HepG2 (cell line): Measurements from ENCODE around the gene C2CD2. TPM values are rescaled to one million over a fixed set of nuclear protein-coding genes. Genes with fewer than 3 reads are reported as not detected.

Source experiments
- ATAC-seq: fragments of 200-7000 bp; cut with Tn5 transposase; 3 replicates; pipeline ENCODE4 v1.9.1; 2020; ENCODE audit warnings: mild to moderate bottlenecking, moderate library complexity
- BruUV-seq: library from RNA; stranded (reverse); fragments of 400-500 nt; replicated peaks from 2 replicates; lab custom pipeline; 2021; lab: Mats Ljungman, UMichigan
- CTCF ChIA-PET: fragments of 300-600 bp; formaldehyde crosslinking; extraction: SDS; loops from one replicate; lab custom pipeline; 2021; ENCODE audit warnings: low total read pairs, inconsistent platforms, low intra/inter-chr PET ratio; lab: Yijun Ruan, JAX
- POLR2A ChIA-PET: fragments of 350-600 bp; sonication (Branson Sonifier 250); formaldehyde crosslinking; loops from one replicate; lab custom pipeline; 2020; ENCODE audit warnings: antibody characterized with exemption, inconsistent platforms; lab: Yijun Ruan, JAX
- DNase-seq: peaks from one replicate; pipeline ENCODE4 v3.0.0-alpha.2; 2015; ENCODE audit warnings: low spot score
- FAIRE-seq: peaks from 3 replicates; lab custom pipeline; 2011; peaks lifted over from hg19 to GRCh38; lab: Jason Lieb, UNC
- H2AFZ ChIP-seq: one replicate; pipeline ENCODE4 v1.6.1; 2011; ENCODE audit warnings: low read length, inconsistent platforms
- H3K27ac ChIP-seq: fragments of 300-600 bp; 3 replicates; pipeline ENCODE4 v1.8.0; 2011; ENCODE audit warnings: mixed run types, mild to moderate bottlenecking, mixed read lengths, low read length, inconsistent platforms; ENCODE audit not compliant: insufficient read depth; ENCODE audit errors: extremely low read length
- H3K27me3 ChIP-seq, 2 experiments: fragments of 200-600 bp in 1 of 2; 2 replicates in 1 of 2; 3 replicates in 1 of 2; pipeline versions ENCODE4 v1.6.0 to v1.8.0; 2011; ENCODE audit warnings: low read length in 2 of 2, mild to moderate bottlenecking in 2 of 2, moderate library complexity in 2 of 2, inconsistent platforms in 1 of 2; ENCODE audit not compliant: insufficient read depth in 2 of 2, control insufficient read depth in 1 of 2
- H3K36me3 ChIP-seq, 2 experiments: fragments of 200-600 bp in 1 of 2; replicated peaks in 1 of 2; 2 replicates in 1 of 2; 3 replicates in 1 of 2; pipeline versions ENCODE4 v1.5.1 to v1.8.0; 2011; ENCODE audit warnings: low read length in 2 of 2, inconsistent platforms in 1 of 2; ENCODE audit not compliant: insufficient read depth in 2 of 2, control insufficient read depth in 1 of 2
- H3K4me1 ChIP-seq: 2 replicates; pipeline ENCODE4 v1.5.1; 2012; ENCODE audit warnings: low read length, inconsistent platforms; ENCODE audit not compliant: insufficient read depth
- H3K4me2 ChIP-seq: 2 replicates; pipeline ENCODE4 v1.6.0; 2011; ENCODE audit warnings: low read depth, low read length, inconsistent platforms
- H3K4me3 ChIP-seq, 3 experiments: fragments of 200-600 bp in 1 of 3; sonication (generic), shearing (Covaris generic) in 1 of 3; replicated peaks in 1 of 3; 2 replicates each; pipeline ENCODE4 v1.5.1; 2011 to 2016; ENCODE audit warnings: low read length in 3 of 3, inconsistent platforms in 2 of 3, low read depth in 2 of 3, mild to moderate bottlenecking in 2 of 3, control low read depth in 1 of 3, mixed read lengths in 1 of 3; ENCODE audit not compliant: insufficient read depth in 1 of 3
- H3K79me2 ChIP-seq: one replicate; pipeline ENCODE4 v1.6.1; 2011; ENCODE audit warnings: low read length, inconsistent platforms; ENCODE audit not compliant: insufficient read depth
- H3K9ac ChIP-seq: 2 replicates; pipeline ENCODE4 v1.6.0; 2011; ENCODE audit warnings: mild to moderate bottlenecking, low read depth, low read length, inconsistent platforms; ENCODE audit not compliant: insufficient read depth
- H3K9me3 ChIP-seq: 2 replicates; pipeline ENCODE4 v1.5.1; 2012; ENCODE audit warnings: mild to moderate bottlenecking, low read length
- H4K20me1 ChIP-seq: 2 replicates; pipeline ENCODE4 v1.6.0; 2011; ENCODE audit warnings: inconsistent platforms, mild to moderate bottlenecking, low read length, moderate library complexity; ENCODE audit not compliant: insufficient read depth
- AHR ChIP-seq: IDR thresholded peaks from 2 replicates; pipeline ENCODE4 v1.6.1; 2018; ENCODE audit warnings: missing genetic modification reagents, missing compliant biosample characterization
- HDAC2 ChIP-seq: sonication (generic); formaldehyde crosslinking; IDR thresholded peaks from 2 replicates; pipeline ENCODE4 v1.4.0; 2020; ENCODE audit warnings: missing genetic modification reagents
- LCORL ChIP-seq, 2 experiments: fragments of 450-650 bp in 1 of 2; sonication (generic) in 1 of 2; formaldehyde crosslinking in 1 of 2; IDR thresholded peaks; 2 replicates each; pipeline versions ENCODE4 v1.5.0 to v1.6.1; 2017 to 2020; ENCODE audit warnings: antibody characterized with exemption in 1 of 2, missing genetic modification reagents in 1 of 2
- NFE2 ChIP-seq: sonication (generic); formaldehyde crosslinking; IDR thresholded peaks from 2 replicates; pipeline ENCODE4 v1.4.0; 2020; ENCODE audit warnings: missing genetic modification reagents
- PCBP1 ChIP-seq: fragments of 200-400 bp; formaldehyde crosslinking; IDR thresholded peaks from 2 replicates; pipeline ENCODE4 v1.6.1; 2017; ENCODE audit warnings: mild to moderate bottlenecking, low read depth, low read length, borderline replicate concordance
- ZBTB21 ChIP-seq: sonication (generic); formaldehyde crosslinking; IDR thresholded peaks from 2 replicates; pipeline ENCODE4 v1.4.0; 2020; ENCODE audit warnings: missing genetic modification reagents
- ZBTB4 ChIP-seq: sonication (generic); formaldehyde crosslinking; IDR thresholded peaks from 2 replicates; pipeline ENCODE4 v1.4.0; 2020; ENCODE audit warnings: missing genetic modification reagents, mild to moderate bottlenecking, borderline replicate concordance
- ZFAT ChIP-seq: sonication (generic); formaldehyde crosslinking; conservative IDR thresholded peaks from 2 replicates; pipeline ENCODE4 v1.8.1; 2023; ENCODE audit warnings: missing genetic modification reagents, inconsistent platforms
- ZNF569 ChIP-seq: sonication (generic); formaldehyde crosslinking; IDR thresholded peaks from 2 replicates; pipeline ENCODE4 v1.5.0; 2020; ENCODE audit warnings: mild to moderate bottlenecking, missing genetic modification reagents, moderate library complexity, borderline replicate concordance
- ZNF747 ChIP-seq: sonication (generic); formaldehyde crosslinking; IDR thresholded peaks from 2 replicates; pipeline ENCODE4 v1.8.1; 2023; ENCODE audit warnings: missing genetic modification reagents, mild to moderate bottlenecking, borderline replicate concordance
- ZNF770 ChIP-seq: sonication (generic); formaldehyde crosslinking; IDR thresholded peaks from 2 replicates; pipeline ENCODE4 v1.5.0; 2020; ENCODE audit warnings: mild to moderate bottlenecking, missing genetic modification reagents
- ZNF773 ChIP-seq: sonication (generic); formaldehyde crosslinking; IDR thresholded peaks from 2 replicates; pipeline ENCODE4 v1.4.0; 2020; ENCODE audit warnings: missing genetic modification reagents, borderline replicate concordance
- ZNF841 ChIP-seq: sonication (generic); formaldehyde crosslinking; IDR thresholded peaks from 2 replicates; pipeline ENCODE4 v1.8.1; 2023; ENCODE audit warnings: missing genetic modification reagents, borderline replicate concordance
- whole genome bisulfite sequencing: methylation state at CpG from one replicate; pipeline ENCODE4 v1.1.6; 2017; ENCODE audit warnings: low lambda C conversion rate; 5-methylcytosine and 5-hydroxymethylcytosine counted together
- in situ Hi-C: cut with HindIII; loops from 2 replicates; pipeline ENCODE4 v1.10.0; 2017; ENCODE audit warnings: low pct_unique_long_range_greater_than_20kb; ENCODE audit not compliant: extremely low pct_ligation_motif_present
- intact Hi-C: fragments of 100-400 bp; cut with micrococcal nuclease; formaldehyde crosslinking; loops from one replicate; pipeline ENCODE4 v1.10.0; 2022; ENCODE audit not compliant: unreplicated experiment
- polyA plus RNA-seq, 8 experiments: library from polyadenylated mRNA; depleted of rRNA in 3 of 8; stranded (reverse) in 7 of 8; unstranded in 1 of 8; fragments of >200 nt; fragmentation: Illumina TruSeq in 4 of 8; extraction: Trizol in 4 of 8; gene quantifications; 2 replicates each; pipeline versions ENCODE4 v1.2.1 to v1.2.3, GENCODE V29; 2011 to 2016; ENCODE audit warnings: low read depth in 4 of 8, missing spikeins in 1 of 8, mixed read lengths in 1 of 8; ENCODE audit not compliant: insufficient read depth in 1 of 8
- total RNA-seq, 5 experiments: library from RNA; depleted of rRNA; stranded (reverse); fragments of >200 nt; fragmentation: Illumina TruSeq; extraction: Trizol; gene quantifications; 2 replicates each; pipeline ENCODE4 v1.2.3, GENCODE V29; 2016; ENCODE audit warnings: low read depth in 1 of 5
- TF ChIP-seq, protein P1 (sequence below): sonication (generic); formaldehyde crosslinking; IDR thresholded peaks from 2 replicates; pipeline ENCODE4; 2020; ENCODE audit warnings: missing genetic modification reagents, mild to moderate bottlenecking, borderline replicate concordance

Gene C2CD2
- total and polyA plus RNA-seq, 2 of the 13 experiments (the other 11 are each of a cell fraction or from before 2014, with no cell fraction given): 12.5 to 19.7 TPM

DNA sequence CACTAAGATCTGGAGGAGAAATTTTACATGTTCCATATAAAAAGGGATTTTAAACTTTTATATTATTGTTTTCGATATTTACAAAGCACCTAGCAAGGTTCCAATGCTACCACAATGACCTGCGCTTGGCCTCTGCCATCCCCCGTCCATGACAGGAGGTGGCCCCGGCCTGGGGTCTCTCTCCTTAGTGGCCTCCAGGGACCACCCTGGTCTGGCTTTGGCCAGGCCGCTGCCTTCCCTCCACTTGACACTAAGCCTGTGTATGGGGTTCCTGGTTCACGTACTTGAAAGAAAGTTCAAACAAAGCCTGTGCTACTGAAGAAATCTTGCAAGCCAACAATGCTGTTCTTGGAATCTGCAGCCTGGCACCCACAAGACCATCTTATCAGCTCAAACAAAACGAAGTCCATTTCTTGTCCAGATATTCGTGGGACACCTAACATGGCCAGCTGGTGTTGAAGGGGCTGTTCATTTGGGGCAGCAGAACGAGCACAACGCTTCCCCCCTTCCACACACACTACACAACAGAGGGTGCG lies 87.5 kb downstream of the C2CD2 start:
- in situ Hi-C loops: no loop called here
- WGBS: 91% methylated on average over 11 of the region's 11 CpGs
- H4K20me1 ChIP-seq: no peaks in the 10 kb centered on the region
- H2AFZ ChIP-seq: no peak overlapping the region
- BruUV-seq: no TSS peak
- FAIRE-seq: no peak
- no peak overlapping the region for H3K27ac ChIP-seq
- H3K36me3 ChIP-seq: no peaks in the 10 kb centered on the region
- DNase-seq: no peak
- no peak for ATAC-seq
- no peak overlapping the region for H3K4me2 ChIP-seq
- ChIA-PET CTCF (no interaction called here), POLR2A (no interaction called here)
- no peak overlapping the region for H3K9ac ChIP-seq
- no peak overlapping the region for H3K4me3 ChIP-seq
- H3K27me3 ChIP-seq: no peaks in the 10 kb centered on the region
- peaks cover 4% of the 10 kb centered on the region for H3K79me2 ChIP-seq
- peaks cover 8% of the 10 kb centered on the region; the same call in 1 of the 2 replicates for H3K4me1 ChIP-seq
- intact Hi-C loops: no loop called here
- H3K9me3 ChIP-seq: no peaks in the 10 kb centered on the region
- TF ChIP-seq ZBTB4 (CRISPR knock-in tag) (no peak), PCBP1 (no peak), LCORL (IDR thresholded peaks at IDR 0.05) (no peak), LCORL (CRISPR knock-in tag; IDR thresholded peaks at IDR 0.05) (no peak), ZNF841 (CRISPR knock-in tag) (no peak), ZFAT (no peak), ZBTB21 (no peak), ZNF569 (CRISPR knock-in tag) (no peak), HDAC2 (CRISPR knock-in tag) (no peak), ZNF770 (CRISPR knock-in tag) (no peak), ZNF747 (CRISPR knock-in tag) (no peak), AHR (CRISPR knock-in tag) (no peak), ZNF773 (no peak), NFE2 (CRISPR knock-in tag) (no peak)
- TF ChIP-seq, protein P1, sequence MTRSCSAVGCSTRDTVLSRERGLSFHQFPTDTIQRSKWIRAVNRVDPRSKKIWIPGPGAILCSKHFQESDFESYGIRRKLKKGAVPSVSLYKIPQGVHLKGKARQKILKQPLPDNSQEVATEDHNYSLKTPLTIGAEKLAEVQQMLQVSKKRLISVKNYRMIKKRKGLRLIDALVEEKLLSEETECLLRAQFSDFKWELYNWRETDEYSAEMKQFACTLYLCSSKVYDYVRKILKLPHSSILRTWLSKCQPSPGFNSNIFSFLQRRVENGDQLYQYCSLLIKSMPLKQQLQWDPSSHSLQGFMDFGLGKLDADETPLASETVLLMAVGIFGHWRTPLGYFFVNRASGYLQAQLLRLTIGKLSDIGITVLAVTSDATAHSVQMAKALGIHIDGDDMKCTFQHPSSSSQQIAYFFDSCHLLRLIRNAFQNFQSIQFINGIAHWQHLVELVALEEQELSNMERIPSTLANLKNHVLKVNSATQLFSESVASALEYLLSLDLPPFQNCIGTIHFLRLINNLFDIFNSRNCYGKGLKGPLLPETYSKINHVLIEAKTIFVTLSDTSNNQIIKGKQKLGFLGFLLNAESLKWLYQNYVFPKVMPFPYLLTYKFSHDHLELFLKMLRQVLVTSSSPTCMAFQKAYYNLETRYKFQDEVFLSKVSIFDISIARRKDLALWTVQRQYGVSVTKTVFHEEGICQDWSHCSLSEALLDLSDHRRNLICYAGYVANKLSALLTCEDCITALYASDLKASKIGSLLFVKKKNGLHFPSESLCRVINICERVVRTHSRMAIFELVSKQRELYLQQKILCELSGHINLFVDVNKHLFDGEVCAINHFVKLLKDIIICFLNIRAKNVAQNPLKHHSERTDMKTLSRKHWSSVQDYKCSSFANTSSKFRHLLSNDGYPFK (CRISPR knock-in tag): no peak
